Activated gamma-delta T cell (primary cell): ENCODE results near the gene PCYT1A.
"Not testable (repeated sequence)": the region's sequence is repeated elsewhere in the genome, so short reads cannot be mapped to it uniquely, and the experiment has no call there.

Experiments used
- DNase-seq: peaks from one replicate; lab custom pipeline; 2025; lab: John Stamatoyannopoulos, UW

PCYT1A gene

GRCh38 chr3:196214783-196215441 is 72.6 kb downstream of the PCYT1A start:
- DNase-seq = no peak

- no peak for DNase-seq
Observed at GRCh38 chr3:196210673-196211556, 76.6 kb downstream of the PCYT1A start, which contains the start of gene ZDHHC19. TSS of gene ZDHHC19 (minus strand) at chr3:196211400. CDS start at chr3:196211315, 85 bp downstream.

GRCh38 chr3:196209944-196210672 is 77.4 kb downstream of the PCYT1A start:
- DNase-seq = not testable (repeated sequence)

- DNase-seq = no peak
Observed at GRCh38 chr3:196208942-196209695, 78.4 kb downstream of the PCYT1A start.

- DNase-seq = peak; percentile 36
Observed at GRCh38 chr3:196207833-196208607, 79.5 kb downstream of the PCYT1A start.

- DNase-seq = peak; percentile 38
Observed at GRCh38 chr3:196207159-196207832, 80.2 kb downstream of the PCYT1A start.

- DNase-seq = not testable (repeated sequence)
Observed at GRCh38 chr3:196205442-196206205, 81.9 kb downstream of the PCYT1A start.

GRCh38 chr3:196203846-196204245 is 83.7 kb downstream of the PCYT1A start:
- no peak for DNase-seq

- no peak for DNase-seq
Observed at GRCh38 chr3:196202516-196202970, 85.0 kb downstream of the PCYT1A start.

- DNase-seq = no peak
Observed at GRCh38 chr3:196198771-196199753, 88.5 kb downstream of the PCYT1A start.

- DNase-seq = no peak
Observed at GRCh38 chr3:196198081-196198675, 89.3 kb downstream of the PCYT1A start.

- DNase-seq = no peak
Observed at GRCh38 chr3:196197524-196197923, 90.0 kb downstream of the PCYT1A start.

GRCh38 chr3:196195664-196196265 is 91.8 kb downstream of the PCYT1A start:
- no peak for DNase-seq

- no peak for DNase-seq
Observed at GRCh38 chr3:196194542-196194915, 93.0 kb downstream of the PCYT1A start.

- no peak for DNase-seq
Observed at GRCh38 chr3:196193736-196194541, 93.6 kb downstream of the PCYT1A start.

- no peak for DNase-seq
Observed at GRCh38 chr3:196193133-196193735, 94.3 kb downstream of the PCYT1A start.
